ENCODE measurements around the gene PHPT1.
"Not testable (repeated sequence)": the region's sequence is repeated elsewhere in the genome, so short reads cannot be mapped to it uniquely, and the experiment has no call there.

The PHPT1 gene

GRCh38 chr9:136860529-136860928 lies 11.3 kb downstream of the PHPT1 start:
- no peak for DNase-seq (ENCODE audit: low read depth)

DNA sequence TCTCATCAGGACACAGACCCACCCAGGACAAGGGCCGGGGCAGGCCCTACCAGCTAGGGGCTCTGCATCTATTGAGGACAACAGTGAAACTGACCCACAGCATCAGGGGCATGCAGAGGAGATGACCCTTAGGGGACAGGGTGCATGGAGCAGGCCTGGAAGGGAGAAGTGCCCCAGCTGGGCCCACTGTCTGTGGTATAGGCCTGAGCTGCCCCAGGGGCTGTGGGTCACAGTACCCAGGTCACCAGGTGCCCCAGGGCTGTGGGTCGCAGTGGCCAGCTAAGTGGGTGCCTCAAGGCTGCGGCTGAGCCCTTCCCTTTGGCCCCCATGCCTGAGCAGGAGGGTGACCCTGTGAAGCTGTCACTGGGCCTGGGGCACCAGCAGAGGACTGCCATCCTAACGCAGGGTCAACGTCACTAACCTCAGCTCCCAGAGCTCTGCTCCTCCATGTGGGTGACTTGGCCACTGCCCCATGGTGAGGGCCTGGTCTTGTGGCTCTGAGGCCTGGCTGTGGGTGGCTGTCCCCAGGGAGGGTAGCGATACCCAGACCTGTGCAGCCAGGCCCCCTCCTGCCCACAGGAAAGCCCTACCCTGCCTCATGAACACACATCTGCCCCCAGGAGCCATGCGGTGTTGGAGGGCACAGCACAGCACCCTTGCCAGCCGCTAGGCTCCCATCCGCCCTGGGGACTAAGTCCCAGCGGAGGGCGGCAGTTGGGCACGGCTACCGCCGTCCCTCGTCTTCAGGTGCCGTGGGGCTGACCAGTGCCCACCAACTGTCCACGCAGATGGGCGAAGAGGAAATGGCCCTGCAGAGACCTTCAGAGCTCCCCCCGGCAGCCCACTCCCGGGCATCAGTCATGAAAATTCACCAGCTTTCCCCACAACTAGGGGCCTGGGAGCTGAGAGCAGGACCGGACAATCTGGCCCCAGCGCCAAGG lies 12.0 kb downstream of the PHPT1 start:
- DNase-seq (ENCODE audit: low read depth): no peak

- no peak for DNase-seq (ENCODE audit: low read depth)
Observed at GRCh38 chr9:136861874-136862457, 12.8 kb downstream of the PHPT1 start.

GRCh38 chr9:136862849-136863622 lies 13.8 kb downstream of the PHPT1 start:
- DNase-seq (ENCODE audit: low read depth): no peak

GRCh38 chr9:136863623-136864273 lies 14.5 kb downstream of the PHPT1 start:
- DNase-seq (ENCODE audit: low read depth): no peak

GRCh38 chr9:136865041-136865767 lies 16.0 kb downstream of the PHPT1 start:
- no peak for DNase-seq (ENCODE audit: low read depth)

DNA sequence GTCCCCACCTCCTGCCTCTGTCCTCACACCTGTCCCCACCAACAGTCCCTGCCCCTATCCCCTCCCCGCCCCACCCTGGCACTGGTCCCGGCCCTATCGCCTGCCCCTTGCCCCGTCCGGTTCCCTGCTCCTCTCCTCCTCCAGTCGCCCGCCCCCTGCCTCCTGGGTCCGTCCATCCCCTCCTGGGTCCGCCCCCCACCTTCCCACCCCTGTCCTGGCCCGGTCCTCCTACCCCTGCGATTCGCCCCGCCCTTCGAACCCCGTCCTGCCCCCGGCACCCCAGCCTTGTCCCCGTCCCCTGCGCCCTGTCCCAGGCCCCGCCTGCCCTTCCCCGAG lies 16.5 kb downstream of the PHPT1 start:
- DNase-seq (ENCODE audit: low read depth): no peak

GRCh38 chr9:136866898-136867421 lies 17.8 kb downstream of the PHPT1 start:
- DNase-seq (ENCODE audit: low read depth): not testable (repeated sequence)

GRCh38 chr9:136867480-136867879 lies 18.3 kb downstream of the PHPT1 start:
- DNase-seq (ENCODE audit: low read depth): no peak

- DNase-seq (ENCODE audit: low read depth): no peak
Observed at GRCh38 chr9:136867917-136868316, 18.7 kb downstream of the PHPT1 start.

GRCh38 chr9:136868644-136869043 lies 19.4 kb downstream of the PHPT1 start:
- no peak for DNase-seq (ENCODE audit: low read depth)

- DNase-seq (ENCODE audit: low read depth): not testable (repeated sequence)
Observed at GRCh38 chr9:136869611-136870010, 20.4 kb downstream of the PHPT1 start.

- no peak for DNase-seq (ENCODE audit: low read depth)
Observed at GRCh38 chr9:136875155-136875554, 25.9 kb downstream of the PHPT1 start.

GRCh38 chr9:136876476-136876875 lies 27.3 kb downstream of the PHPT1 start:
- no peak for DNase-seq (ENCODE audit: low read depth)

GRCh38 chr9:136880651-136881050 lies 31.4 kb downstream of the PHPT1 start:
- DNase-seq (ENCODE audit: low read depth): no peak

- no peak for DNase-seq (ENCODE audit: low read depth)
Observed at GRCh38 chr9:136881691-136882108, 32.5 kb downstream of the PHPT1 start.

DNA sequence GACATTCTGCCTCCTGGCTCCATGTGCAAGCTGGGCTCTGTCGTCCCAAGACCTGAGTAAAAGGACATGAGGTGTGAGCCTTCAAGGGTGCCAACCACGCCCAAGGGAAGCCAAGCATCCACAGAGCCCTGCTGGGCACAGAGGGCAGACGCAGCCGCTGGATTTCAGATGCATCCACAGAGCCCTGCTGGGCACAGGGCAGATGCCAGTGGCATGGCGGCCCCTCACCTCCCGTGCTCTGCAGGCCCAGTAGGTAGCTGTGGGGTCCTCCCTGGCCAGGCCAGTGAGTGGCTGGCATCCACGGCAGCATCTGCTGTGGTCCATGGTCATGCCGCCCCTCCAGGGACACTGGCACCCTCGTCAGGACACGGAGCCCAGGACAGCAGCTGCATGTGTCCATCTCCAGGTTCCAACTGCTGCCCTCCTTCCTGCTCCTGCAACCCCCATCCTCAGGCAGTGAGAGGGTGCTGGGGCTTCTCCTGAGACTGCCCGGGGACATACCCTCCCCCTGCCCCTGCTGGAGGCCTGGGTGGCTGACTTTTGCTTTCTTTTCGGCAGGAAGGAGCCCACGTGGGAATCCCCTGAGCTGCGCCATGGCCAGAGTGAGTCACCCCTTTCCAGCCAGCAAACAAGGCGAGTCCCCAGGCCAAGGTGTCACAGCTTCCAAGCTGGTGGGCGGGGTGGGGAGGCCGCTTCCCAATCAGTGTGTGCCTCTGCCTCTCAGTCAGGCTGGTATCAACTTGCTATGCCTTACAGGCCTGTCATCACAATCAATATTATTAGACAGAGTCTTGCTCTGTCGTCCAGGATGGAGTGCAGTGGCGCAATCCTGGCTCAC lies 33.1 kb downstream of the PHPT1 start:
- DNase-seq (ENCODE audit: low read depth): peak; percentile 71

GRCh38 chr9:136882947-136883283 lies 33.7 kb downstream of the PHPT1 start:
- DNase-seq (ENCODE audit: low read depth): not testable (repeated sequence)

GRCh38 chr9:136883670-136884069 lies 34.5 kb downstream of the PHPT1 start:
- not testable (repeated sequence) for DNase-seq (ENCODE audit: low read depth)

DNA sequence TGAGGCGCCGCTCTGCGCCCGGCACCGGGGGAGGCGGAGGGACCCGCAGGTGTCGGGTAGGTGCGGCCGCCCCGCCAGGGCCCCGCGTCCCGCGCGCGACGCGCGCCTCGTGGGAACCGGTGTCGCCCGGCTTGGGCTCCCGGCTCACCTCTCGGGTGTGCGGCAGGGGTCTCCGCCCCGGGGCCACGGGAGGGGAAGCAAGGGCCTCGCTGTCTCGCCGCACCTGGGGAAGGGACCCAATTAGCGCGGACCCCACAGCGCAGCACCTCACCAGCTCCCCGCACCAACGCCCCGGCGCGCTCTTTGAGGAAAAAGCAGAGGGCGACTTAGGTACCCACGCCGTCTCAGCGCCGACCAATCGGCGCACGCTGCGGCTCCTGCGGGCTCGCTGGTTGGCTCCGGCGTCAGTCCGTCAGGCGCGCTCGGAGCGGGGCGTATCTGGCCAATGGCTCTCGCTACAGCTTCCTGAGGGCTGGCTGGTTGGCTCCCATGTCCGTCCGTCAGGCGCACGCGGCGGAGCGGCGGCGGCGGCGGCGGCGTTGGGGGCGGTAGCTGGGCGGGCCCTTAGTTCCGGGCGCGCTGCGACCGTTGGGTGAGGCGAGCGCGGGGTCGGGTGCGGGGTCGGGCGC lies 36.9 kb downstream of the PHPT1 start, which contains the start of gene TRAF2:
TRAF2 (plus strand) TSS at position 567 of the 629 bp plus-strand sequence. CDS start 12,225 bp downstream, outside the sequence.
- DNase-seq (ENCODE audit: low read depth): peak; percentile 97
